ENCODE data around the gene COPS4.

Gene COPS4

GRCh38 chr4:83118869-83119268 is 83.9 kb downstream of the COPS4 start:
- DNase-seq (ENCODE audit: low read depth in 2 of 3, low spot score in 1 of 3): no peak

DNA sequence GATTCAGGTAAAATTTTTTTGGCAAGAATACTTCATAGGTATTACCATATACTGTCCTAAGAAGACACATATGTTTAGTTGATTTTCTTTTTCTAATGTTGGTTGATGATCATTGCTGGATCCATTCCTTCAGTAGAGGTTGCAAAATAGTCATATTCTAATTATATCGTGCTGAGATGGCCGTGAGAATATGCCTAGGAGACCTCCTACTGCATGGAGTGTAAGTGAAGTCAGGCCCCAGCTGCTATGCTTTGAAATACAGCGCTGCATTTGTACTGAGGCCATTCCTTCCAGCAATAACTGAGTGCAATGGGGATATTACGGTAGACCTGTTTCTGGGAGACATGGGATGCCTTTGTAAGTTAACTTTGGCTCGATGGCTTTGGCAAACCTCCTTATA is 86.3 kb downstream of the COPS4 start:
- DNase-seq (ENCODE audit: low read depth in 2 of 3, low spot score in 1 of 3): no peak

DNA sequence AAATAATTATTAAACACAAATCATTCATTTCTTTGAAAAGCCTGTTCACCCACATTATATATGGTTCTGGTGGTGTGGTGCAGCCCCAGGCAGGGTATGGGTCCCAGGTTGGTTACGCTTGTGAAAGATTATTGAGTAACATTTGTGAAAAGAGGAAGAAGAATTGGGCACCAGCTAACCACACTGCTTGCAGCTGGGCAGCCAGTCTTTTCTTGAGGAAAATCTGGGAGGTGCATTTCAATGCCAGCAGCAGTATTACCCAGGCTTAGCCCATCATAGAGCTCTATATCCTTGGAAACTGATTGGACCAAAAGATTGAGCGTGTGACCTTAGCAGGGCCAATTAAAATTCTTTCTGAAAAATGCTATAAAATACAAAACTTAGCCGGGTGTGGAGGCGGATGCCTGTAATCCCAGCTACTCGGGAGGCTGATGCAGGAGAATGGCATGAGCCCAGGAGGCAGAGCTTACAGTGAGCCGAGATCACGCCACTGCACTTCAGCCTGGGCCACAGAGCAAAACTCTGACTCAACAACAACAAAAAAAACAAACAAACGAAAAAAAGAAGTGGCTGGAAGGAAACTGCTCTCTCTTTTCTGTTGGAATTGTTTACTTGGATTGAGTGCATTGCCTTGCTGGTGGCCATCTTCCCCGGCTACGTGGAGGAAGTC is 89.3 kb downstream of the COPS4 start:
- no peak for DNase-seq (ENCODE audit: low read depth in 2 of 3, low spot score in 1 of 3)
